Stomach (tissue), 9 donors: ENCODE measurements around the gene UGT1A7. TPM values are rescaled to one million over a fixed set of nuclear protein-coding genes. Genes with fewer than 3 reads are reported as not detected.
A peak's percentile ranks its signal among the peaks of the same experiment; 100 is the strongest.

Experiments
- DNase-seq, 2 donors: peaks; one replicate each; pipeline versions ENCODE4 v3.0.0 to v3.0.0-alpha.2; 2013 to 2019
- H3K27ac ChIP-seq, 5 donors: fragments of 200-600 bp in 4 of 5; sonication (generic) in 4 of 5; one replicate each; pipeline ENCODE4 v1.5.1; 2013 to 2019; ENCODE audit warnings: mild to moderate bottlenecking in 1 of 5, moderate library complexity in 1 of 5
- H3K27me3 ChIP-seq, 3 donors: fragments of 200-600 bp; sonication (generic); one replicate each; pipeline ENCODE4 v1.5.1; 2017 to 2019; ENCODE audit warnings: mixed run types in 1 of 3
- H3K36me3 ChIP-seq, 4 donors: fragments of 200-600 bp; sonication (generic); 1 replicate in 3 of 4; 2 replicates in 1 of 4; pipeline ENCODE4 v1.5.1; 2016 to 2019
- H3K4me1 ChIP-seq, 4 donors: fragments of 200-600 bp; sonication (generic); one replicate each; pipeline ENCODE4 v1.5.1; 2016 to 2019
- H3K4me3 ChIP-seq, 4 donors: fragments of 200-600 bp; sonication (generic) in 3 of 4; one replicate each; pipeline ENCODE4 v1.5.1; 2016 to 2019; ENCODE audit warnings: mild to moderate bottlenecking in 1 of 4
- H3K9me3 ChIP-seq, 4 donors: fragments of 200-600 bp; sonication (generic); one replicate each; pipeline ENCODE4 v1.5.1; 2016 to 2019
- CTCF ChIP-seq, 7 experiments: fragments of 450-650 bp in 4 of 7; fragments of 200-600 bp in 3 of 7; sonication (generic) in 3 of 7; IDR thresholded peaks; one replicate each; pipeline ENCODE4 v1.5.1; 2016 to 2019; ENCODE audit warnings: antibody characterized with exemption in 7 of 7, control low read depth in 2 of 7, mild to moderate bottlenecking in 1 of 7
- EP300 ChIP-seq: sonication (generic); formaldehyde crosslinking; IDR thresholded peaks from one replicate; pipeline ENCODE4 v1.6.1; 2017; ENCODE audit warnings: antibody characterized with exemption
- POLR2A ChIP-seq, 4 donors: fragments of 450-650 bp; IDR thresholded peaks; one replicate each; pipeline ENCODE4 v1.6.1; 2016; ENCODE audit warnings: antibody characterized with exemption in 4 of 4, control low read depth in 2 of 4, mild to moderate bottlenecking in 1 of 4, moderate library complexity in 1 of 4
- POLR2AphosphoS5 ChIP-seq, 3 donors: sonication (generic); formaldehyde crosslinking; IDR thresholded peaks; one replicate each; pipeline ENCODE4 v1.6.1; 2016; ENCODE audit warnings: antibody characterized with exemption in 3 of 3
- WGBS, 5 donors: extraction: QIAGEN DNeasy Blood & Tissue Kit in 3 of 5; methylation state at CpG; one replicate each; pipeline versions ENCODE4 v1.1.5 to v1.1.7; 2013 to 2018; 5-methylcytosine and 5-hydroxymethylcytosine counted together
- intact Hi-C: fragments of 100-400 bp; cut with DNase I; formaldehyde crosslinking; loops from one replicate; pipeline ENCODE4 v1.15.1; 2023; ENCODE audit warnings: low total_unique reads
- polyA plus RNA-seq, 3 donors: library from polyadenylated mRNA; stranded (reverse); fragments of 200-250 nt; gene quantifications; one replicate each; pipeline ENCODE4 v1.2.3, GENCODE V29; 2013
- total RNA-seq, 5 donors: library from RNA; depleted of rRNA; stranded (reverse); fragments of >200 nt; gene quantifications; one replicate each; pipeline versions ENCODE4 v1.1.0 to v1.2.3, GENCODE V29; 2014 to 2016
- donor health status: healthy with polysubstance abuse.
- donor health status: Bipolar disorder and iron deficiency.
- donor health status: healthy.

The UGT1A7 gene
- total and polyA plus RNA-seq, 8 donors: 0.45 to 37.1 (median 3.6) TPM; not detected in 2

- peak in 1 of 2 donors; percentile 17 for DNase-seq
- Histone ChIP-seq H3K4me1 (no peaks in the 10 kb centered on the region), H3K9me3 (no peaks in the 10 kb centered on the region), H3K27me3 (peaks cover 0 to 5% (median 0%) of the 10 kb centered on the region in 3 donors), H3K27ac (no peak overlapping the region), H3K36me3 (no peaks in the 10 kb centered on the region), H3K4me3 (no peak overlapping the region)
- intact Hi-C loops: no loop called here
- no peak for TF ChIP-seq POLR2AphosphoS5 (IDR thresholded peaks at IDR 0.05)
- TF ChIP-seq EP300: no peak
- no peak for TF ChIP-seq POLR2A (IDR thresholded peaks at IDR 0.05)
- no peak for TF ChIP-seq CTCF (IDR thresholded peaks at IDR 0.05)
- 72 to 85% (median 82%) methylated on average over 13 to 14 of the region's 14 CpGs for WGBS, 5 donors
Observed at GRCh38 chr2:233798335-233799086, 116.8 kb downstream of the UGT1A7 start.

- no peak for TF ChIP-seq CTCF (IDR thresholded peaks at IDR 0.05)
- TF ChIP-seq POLR2AphosphoS5 (IDR thresholded peaks at IDR 0.05): no peak
- no peak for TF ChIP-seq POLR2A (IDR thresholded peaks at IDR 0.05)
- no peak for TF ChIP-seq EP300
- peaks cover 0 to 11% (median 0%) of the 10 kb centered on the region in 3 donors for H3K27me3 ChIP-seq
- WGBS, 5 donors: 58 to 65% (median 64%) methylated on average over 7 of the region's 7 CpGs
- no peaks in the 10 kb centered on the region for H3K9me3 ChIP-seq
- intact Hi-C loops: no loop called here
- H3K27ac ChIP-seq: no peak overlapping the region
- H3K4me3 ChIP-seq: no peak overlapping the region
- no peaks in the 10 kb centered on the region for H3K4me1 ChIP-seq
- no peaks in the 10 kb centered on the region for H3K36me3 ChIP-seq
- peak in 1 of 2 donors; percentile 10 for DNase-seq
Observed at GRCh38 chr2:233799087-233799665, 117.5 kb downstream of the UGT1A7 start.

GRCh38 chr2:233799716-233800115 is 118.0 kb downstream of the UGT1A7 start:
- Histone ChIP-seq H3K27ac (no peak overlapping the region), H3K4me1 (no peaks in the 10 kb centered on the region)

GRCh38 chr2:233800208-233800607 is 118.5 kb downstream of the UGT1A7 start:
- Histone ChIP-seq H3K27ac (no peak overlapping the region), H3K36me3 (no peaks in the 10 kb centered on the region), H3K9me3 (no peaks in the 10 kb centered on the region), H3K4me3 (no peak overlapping the region), H3K27me3 (peaks cover 0 to 13% (median 0%) of the 10 kb centered on the region in 3 donors), H3K4me1 (no peaks in the 10 kb centered on the region)
- intact Hi-C loops: no loop called here
- peak in 1 of 2 donors; percentile 9 for DNase-seq
- TF ChIP-seq POLR2A (IDR thresholded peaks at IDR 0.05) (no peak), CTCF (IDR thresholded peaks at IDR 0.05) (no peak), POLR2AphosphoS5 (IDR thresholded peaks at IDR 0.05) (no peak)
- WGBS, 5 donors: 75 to 84% (median 79%) methylated on average over 7 of the region's 7 CpGs

More at GRCh38 chr2:233799716-233800115, 118.0 kb downstream of the UGT1A7 start:
- WGBS, 5 donors: 43 to 82% (median 56%) methylated on average over 4 to 5 of the region's 5 CpGs
- Histone ChIP-seq H3K27me3 (peaks cover 0 to 13% (median 0%) of the 10 kb centered on the region in 3 donors), H3K4me3 (no peak overlapping the region), H3K36me3 (no peaks in the 10 kb centered on the region), H3K9me3 (no peaks in the 10 kb centered on the region)
- TF ChIP-seq POLR2A (IDR thresholded peaks at IDR 0.05) (no peak), EP300 (no peak), POLR2AphosphoS5 (IDR thresholded peaks at IDR 0.05) (no peak), CTCF (IDR thresholded peaks at IDR 0.05) (no peak)
- no peak for DNase-seq
- intact Hi-C loops: no loop called here
